ENCODE results near the gene TMTC2. TPM values are rescaled to one million over a fixed set of nuclear protein-coding genes. Genes with fewer than 3 reads are reported as not detected.

Gene TMTC2
- total RNA-seq, 2 experiments from 2014 or later, result 2.5 to 3.1 TPM

GRCh38 chr12:82749015-82749414, 62.3 kb downstream of the TMTC2 start:
- no peak for DNase-seq
- Mint-ChIP-seq H3K27ac (no peak overlapping the region), H3K27me3 (no peaks in the 10 kb centered on the region), H3K4me1 (ENCODE audit: low read depth) (no peaks in the 10 kb centered on the region), H3K9me3 (no peaks in the 10 kb centered on the region), H3K36me3 (ENCODE audit: low read depth) (no peaks in the 10 kb centered on the region), H3K4me3 (no peak overlapping the region)
- ChIA-PET CTCF (no interaction called here), POLR2A (no interaction called here)
- no peak for ATAC-seq
- TF ChIP-seq CTCF (IDR thresholded peaks at IDR 0.05), result no peak
- intact Hi-C loops (cut with micrococcal nuclease), result no loop called here

- Mint-ChIP-seq H3K4me3 (no peak overlapping the region), H3K27me3 (no peaks in the 10 kb centered on the region), H3K27ac (no peak overlapping the region), H3K4me1 (ENCODE audit: low read depth) (no peaks in the 10 kb centered on the region), H3K9me3 (no peaks in the 10 kb centered on the region), H3K36me3 (ENCODE audit: low read depth) (no peaks in the 10 kb centered on the region)
- ChIA-PET CTCF (no interaction called here), POLR2A (no interaction called here)
- no peak for TF ChIP-seq CTCF (IDR thresholded peaks at IDR 0.05)
- intact Hi-C loops (cut with micrococcal nuclease), result no loop called here
- ATAC-seq (no peak), DNase-seq (no peak)
These were observed 68.2 kb downstream of the TMTC2 start for GRCh38 chr12:82754856-82755255.

- Mint-ChIP-seq H3K9me3 (no peaks in the 10 kb centered on the region), H3K4me1 (ENCODE audit: low read depth) (no peaks in the 10 kb centered on the region), H3K36me3 (ENCODE audit: low read depth) (no peaks in the 10 kb centered on the region), H3K27ac (no peak overlapping the region), H3K4me3 (no peak overlapping the region), H3K27me3 (no peaks in the 10 kb centered on the region)
- no peak for TF ChIP-seq CTCF (IDR thresholded peaks at IDR 0.05)
- CTCF ChIA-PET, result no interaction called here
- ATAC-seq (no peak), DNase-seq (no peak)
- POLR2A ChIA-PET, result no interaction called here
- intact Hi-C loops (cut with micrococcal nuclease), result no loop called here
These were observed 69.6 kb downstream of the TMTC2 start for GRCh38 chr12:82756303-82756702.

- no peaks in the 10 kb centered on the region for H3K4me1 Mint-ChIP-seq (ENCODE audit: low read depth)
- H3K9me3 Mint-ChIP-seq, result no peaks in the 10 kb centered on the region
- no peaks in the 10 kb centered on the region for H3K27me3 Mint-ChIP-seq
- no peaks in the 10 kb centered on the region for H3K36me3 Mint-ChIP-seq (ENCODE audit: low read depth)
- DNase-seq (no peak), ATAC-seq (no peak)
- no peak overlapping the region for H3K4me3 Mint-ChIP-seq
- intact Hi-C loops (cut with micrococcal nuclease), result no loop called here
- CTCF ChIA-PET, result no interaction called here
- POLR2A ChIA-PET, result no interaction called here
- TF ChIP-seq CTCF (IDR thresholded peaks at IDR 0.05), result no peak
- H3K27ac Mint-ChIP-seq, result no peak overlapping the region
These were observed 70.4 kb downstream of the TMTC2 start for GRCh38 chr12:82757059-82757458.

- ATAC-seq, result no peak
- no peak for TF ChIP-seq CTCF (IDR thresholded peaks at IDR 0.05)
- H3K4me3 Mint-ChIP-seq, result no peak overlapping the region
- no peaks in the 10 kb centered on the region for H3K36me3 Mint-ChIP-seq (ENCODE audit: low read depth)
- no peaks in the 10 kb centered on the region for H3K4me1 Mint-ChIP-seq (ENCODE audit: low read depth)
- no peaks in the 10 kb centered on the region for H3K9me3 Mint-ChIP-seq
- POLR2A ChIA-PET, result no interaction called here
- CTCF ChIA-PET, result no interaction called here
- intact Hi-C loops (cut with micrococcal nuclease), result no loop called here
- DNase-seq, result no peak
- H3K27ac Mint-ChIP-seq, result no peak overlapping the region
- no peaks in the 10 kb centered on the region for H3K27me3 Mint-ChIP-seq
These were observed 71.0 kb downstream of the TMTC2 start for GRCh38 chr12:82757656-82758055.

Measured in activated CD8-positive, alpha-beta T cell treated with anti-CD3 and anti-CD28 coated beads for 36 hours (primary cell).